GM19455 (cell line): Measurements from ENCODE around the gene MCTP2.

Experiments
- ATAC-seq: cut with Tn5 transposase; IDR thresholded peaks from one replicate; pipeline ENCODE4 v1.9.1; 2021; ENCODE audit not compliant: unreplicated experiment

MCTP2 gene

GRCh38 chr15:94432279-94432678 is 200.9 kb downstream of the MCTP2 start:
- ATAC-seq: no peak

GRCh38 chr15:94439158-94439557 is 207.8 kb downstream of the MCTP2 start:
- ATAC-seq: no peak

GRCh38 chr15:94441760-94442159 is 210.4 kb downstream of the MCTP2 start:
- ATAC-seq: no peak

GRCh38 chr15:94442480-94442879 is 211.1 kb downstream of the MCTP2 start:
- ATAC-seq: no peak

GRCh38 chr15:94443186-94443585 is 211.8 kb downstream of the MCTP2 start:
- ATAC-seq: no peak

GRCh38 chr15:94445566-94446160 is 214.3 kb downstream of the MCTP2 start:
- ATAC-seq: no peak

GRCh38 chr15:94446441-94446840 is 215.1 kb downstream of the MCTP2 start:
- no peak for ATAC-seq

GRCh38 chr15:94451466-94451865 is 220.1 kb downstream of the MCTP2 start:
- ATAC-seq: no peak

GRCh38 chr15:94453227-94453988 is 222.0 kb downstream of the MCTP2 start:
- ATAC-seq: no peak

GRCh38 chr15:94455297-94455696 is 223.9 kb downstream of the MCTP2 start:
- no peak for ATAC-seq

- ATAC-seq: no peak
These were observed 224.9 kb downstream of the MCTP2 start for GRCh38 chr15:94456226-94456625.

- no peak for ATAC-seq
These were observed 226.3 kb downstream of the MCTP2 start for GRCh38 chr15:94457661-94458060.

- ATAC-seq: no peak
These were observed 229.3 kb downstream of the MCTP2 start for GRCh38 chr15:94460624-94461023.

- ATAC-seq: no peak
These were observed 235.7 kb downstream of the MCTP2 start for GRCh38 chr15:94467034-94467433.

- no peak for ATAC-seq
These were observed 239.1 kb downstream of the MCTP2 start for GRCh38 chr15:94470492-94470891.

- no peak for ATAC-seq
These were observed 245.3 kb downstream of the MCTP2 start for GRCh38 chr15:94476686-94477085.

GRCh38 chr15:94477913-94478553 is 246.7 kb downstream of the MCTP2 start:
- no peak for ATAC-seq

GRCh38 chr15:94478763-94479162 is 247.4 kb downstream of the MCTP2 start:
- no peak for ATAC-seq

GRCh38 chr15:94480289-94480834 is 249.0 kb downstream of the MCTP2 start:
- ATAC-seq: no peak

- ATAC-seq: no peak
These were observed 253.9 kb downstream of the MCTP2 start for GRCh38 chr15:94485148-94485719.

GRCh38 chr15:94487635-94488034 is 256.3 kb downstream of the MCTP2 start:
- no peak for ATAC-seq

GRCh38 chr15:94493176-94493575 is 261.8 kb downstream of the MCTP2 start:
- no peak for ATAC-seq
